ENCODE measurements around the gene NCOA7.

DNA sequence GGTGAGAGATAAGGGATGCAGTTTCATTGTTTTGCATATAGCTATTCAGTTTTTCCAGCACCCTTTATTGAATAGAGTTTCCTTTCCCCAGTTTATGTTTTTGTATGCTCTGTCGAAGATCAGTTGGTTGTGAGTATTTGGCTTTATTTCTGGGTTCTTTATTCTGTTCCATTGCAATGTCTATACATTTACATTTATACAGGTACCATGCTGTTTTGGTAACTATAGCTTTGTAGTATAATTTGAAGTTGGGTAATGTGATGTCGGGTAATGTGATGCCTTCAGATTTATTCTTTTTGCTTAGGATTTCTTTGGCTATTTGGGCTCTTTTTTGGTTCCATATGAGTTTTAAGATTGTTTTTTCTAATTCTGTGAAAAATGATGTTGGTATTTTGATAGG lies 61.8 kb downstream of the NCOA7 start:
- TF ChIP-seq CTCF (IDR thresholded peaks at IDR 0.05) (no peak), POLR2A (IDR thresholded peaks at IDR 0.05) (no peak)

All from testis (tissue), 2 donors.